ENCODE data around the gene MIXL1. TPM values are rescaled to one million over a fixed set of nuclear protein-coding genes. Genes with fewer than 3 reads are reported as not detected.

MIXL1 gene
- total RNA-seq, 1 donor from 2014 or later = not detected

DNA sequence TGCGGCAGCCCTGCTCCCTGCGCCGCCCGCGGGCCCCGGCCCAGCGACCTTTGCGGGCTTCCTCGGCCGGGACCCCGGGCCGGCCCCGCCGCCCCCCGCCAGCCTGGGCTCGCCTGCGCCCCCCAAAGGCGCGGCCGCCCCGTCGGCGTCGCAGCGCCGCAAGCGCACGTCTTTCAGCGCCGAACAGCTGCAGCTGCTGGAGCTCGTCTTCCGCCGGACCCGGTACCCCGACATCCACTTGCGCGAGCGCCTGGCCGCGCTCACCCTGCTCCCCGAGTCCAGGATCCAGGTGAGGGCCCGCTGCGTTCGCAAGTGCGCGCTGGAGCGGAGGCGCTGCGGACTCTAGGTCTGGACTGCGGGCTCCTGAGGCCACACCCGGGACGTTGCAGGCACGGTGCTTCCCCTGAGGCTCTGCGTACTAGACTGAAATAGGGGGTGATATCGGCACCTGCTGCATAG is 351 bp downstream of the MIXL1 start:
- Mint-ChIP-seq H3K36me3 (peaks cover 3% of the 10 kb centered on the region), H3K4me3 (peak overlapping the region; percentile 85), H3K9me3 (peaks cover 2% of the 10 kb centered on the region), H3K27ac (no peak overlapping the region), H3K27me3 (ENCODE audit: insufficient read depth, low read depth) (peaks cover 27% of the 10 kb centered on the region), H3K4me1 (peaks cover 10% of the 10 kb centered on the region)
- TF ChIP-seq, protein P1, sequence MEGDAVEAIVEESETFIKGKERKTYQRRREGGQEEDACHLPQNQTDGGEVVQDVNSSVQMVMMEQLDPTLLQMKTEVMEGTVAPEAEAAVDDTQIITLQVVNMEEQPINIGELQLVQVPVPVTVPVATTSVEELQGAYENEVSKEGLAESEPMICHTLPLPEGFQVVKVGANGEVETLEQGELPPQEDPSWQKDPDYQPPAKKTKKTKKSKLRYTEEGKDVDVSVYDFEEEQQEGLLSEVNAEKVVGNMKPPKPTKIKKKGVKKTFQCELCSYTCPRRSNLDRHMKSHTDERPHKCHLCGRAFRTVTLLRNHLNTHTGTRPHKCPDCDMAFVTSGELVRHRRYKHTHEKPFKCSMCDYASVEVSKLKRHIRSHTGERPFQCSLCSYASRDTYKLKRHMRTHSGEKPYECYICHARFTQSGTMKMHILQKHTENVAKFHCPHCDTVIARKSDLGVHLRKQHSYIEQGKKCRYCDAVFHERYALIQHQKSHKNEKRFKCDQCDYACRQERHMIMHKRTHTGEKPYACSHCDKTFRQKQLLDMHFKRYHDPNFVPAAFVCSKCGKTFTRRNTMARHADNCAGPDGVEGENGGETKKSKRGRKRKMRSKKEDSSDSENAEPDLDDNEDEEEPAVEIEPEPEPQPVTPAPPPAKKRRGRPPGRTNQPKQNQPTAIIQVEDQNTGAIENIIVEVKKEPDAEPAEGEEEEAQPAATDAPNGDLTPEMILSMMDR (IDR thresholded peaks at IDR 0.05) = peak; percentile 38
- TF ChIP-seq EZH2phosphoT487 (IDR thresholded peaks at IDR 0.05) (peak; percentile 63), EZH2 (IDR thresholded peaks at IDR 0.05) (peak; percentile 87)
- H3K27me3 ChIP-seq = peaks cover 55% of the 10 kb centered on the region
- H3K4me1 ChIP-seq = peaks cover 7% of the 10 kb centered on the region
- H4K20me1 ChIP-seq (ENCODE audit: low read depth) = peaks cover 4% of the 10 kb centered on the region
- H3K27ac ChIP-seq = no peak overlapping the region
- H3K36me3 ChIP-seq = no peaks in the 10 kb centered on the region
- no peaks in the 10 kb centered on the region for H3K9me3 ChIP-seq (ENCODE audit: low read depth)
- peak overlapping the region; percentile 69 for H3K4me3 ChIP-seq
- peak; percentile 76 for DNase-seq (ENCODE audit: low spot score)
- no peaks in the 10 kb centered on the region for H3K79me2 ChIP-seq (ENCODE audit: low read depth)
- H3K9ac ChIP-seq = no peak overlapping the region
- H3F3A ChIP-seq (ENCODE audit: low read depth) = peaks cover 31% of the 10 kb centered on the region
- H2AFZ ChIP-seq (replicated peaks) = peak overlapping the region; percentile 99
- peak overlapping the region; percentile 94 for H3K4me2 ChIP-seq

DNA sequence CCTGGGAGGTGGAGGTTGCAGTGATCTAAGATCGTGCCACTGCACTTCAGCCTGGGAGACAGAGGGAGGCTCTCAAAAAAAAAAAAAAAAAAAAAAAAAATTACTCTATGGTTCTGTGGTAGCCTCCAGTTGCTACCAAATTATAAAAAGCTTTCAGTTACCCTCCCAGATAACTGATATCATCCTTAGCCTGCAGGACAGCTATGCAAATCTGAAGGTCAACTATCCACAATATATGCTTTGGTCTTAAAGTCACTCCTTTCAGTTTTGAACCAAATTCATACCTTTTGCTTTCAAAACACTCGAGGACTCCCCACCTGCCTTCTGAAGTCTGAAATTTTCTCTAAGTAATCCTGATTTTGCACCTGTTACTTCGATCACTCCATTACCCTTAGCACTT is 3.1 kb downstream of the MIXL1 start:
- Mint-ChIP-seq H3K4me3 (no peak overlapping the region), H3K9me3 (peaks cover 2% of the 10 kb centered on the region), H3K36me3 (peaks cover 4% of the 10 kb centered on the region), H3K4me1 (peaks cover 3% of the 10 kb centered on the region), H3K27me3 (ENCODE audit: insufficient read depth, low read depth) (peaks cover 27% of the 10 kb centered on the region), H3K27ac (no peak overlapping the region)
- no peak for TF ChIP-seq EZH2 (IDR thresholded peaks at IDR 0.05)
- TF ChIP-seq, protein P1 (IDR thresholded peaks at IDR 0.05) = no peak
- no peak for TF ChIP-seq EZH2phosphoT487 (IDR thresholded peaks at IDR 0.05)
- Histone ChIP-seq H3K4me2 (no peak overlapping the region), H3K4me1 (no peaks in the 10 kb centered on the region), H3K9me3 (ENCODE audit: low read depth) (no peaks in the 10 kb centered on the region), H3K9ac (no peak overlapping the region), H2AFZ (replicated peaks) (no peak overlapping the region), H3K36me3 (peaks cover 10% of the 10 kb centered on the region), H3F3A (ENCODE audit: low read depth) (peaks cover 21% of the 10 kb centered on the region), H3K27ac (no peak overlapping the region), H3K79me2 (ENCODE audit: low read depth) (no peaks in the 10 kb centered on the region), H3K27me3 (peaks cover 43% of the 10 kb centered on the region), H4K20me1 (ENCODE audit: low read depth) (peaks cover 4% of the 10 kb centered on the region), H3K4me3 (no peak overlapping the region)
- no peak for DNase-seq (ENCODE audit: low spot score)

DNA sequence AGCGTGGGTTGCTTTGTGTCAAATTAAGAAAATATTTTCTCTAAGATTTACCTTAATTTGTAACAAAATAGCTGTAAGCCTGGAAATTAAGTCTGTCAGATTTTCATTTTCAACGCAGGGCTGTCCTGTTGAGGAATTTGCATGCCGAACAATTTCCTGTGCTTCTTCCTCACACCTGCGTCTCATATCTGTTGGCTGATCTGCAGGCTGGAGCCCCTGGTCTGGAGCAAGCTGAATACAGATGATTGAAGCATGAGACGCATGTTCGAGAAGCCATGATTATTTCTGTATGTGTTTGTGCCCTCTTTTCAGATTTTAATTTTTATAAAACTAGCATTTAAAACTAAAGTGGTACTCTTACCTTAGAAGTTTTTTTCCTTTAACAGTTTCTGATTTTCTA is 9.8 kb downstream of the MIXL1 start:
- no peak overlapping the region for H2AFZ ChIP-seq (replicated peaks)
- no peak overlapping the region for H3K27ac ChIP-seq
- Mint-ChIP-seq H3K9me3 (no peaks in the 10 kb centered on the region), H3K27ac (no peak overlapping the region), H3K27me3 (ENCODE audit: insufficient read depth, low read depth) (no peaks in the 10 kb centered on the region), H3K36me3 (peaks cover 14% of the 10 kb centered on the region), H3K4me3 (no peak overlapping the region), H3K4me1 (no peaks in the 10 kb centered on the region)
- H3K4me1 ChIP-seq = no peaks in the 10 kb centered on the region
- H3K9me3 ChIP-seq (ENCODE audit: low read depth) = no peaks in the 10 kb centered on the region
- H3K79me2 ChIP-seq (ENCODE audit: low read depth) = no peaks in the 10 kb centered on the region
- no peak overlapping the region for H3K4me3 ChIP-seq
- H3F3A ChIP-seq (ENCODE audit: low read depth) = peaks cover 3% of the 10 kb centered on the region
- TF ChIP-seq, protein P1 (IDR thresholded peaks at IDR 0.05) = no peak
- TF ChIP-seq EZH2 (IDR thresholded peaks at IDR 0.05) = no peak
- no peak for TF ChIP-seq EZH2phosphoT487 (IDR thresholded peaks at IDR 0.05)
- H3K4me2 ChIP-seq = no peak overlapping the region
- H3K36me3 ChIP-seq = peaks cover 28% of the 10 kb centered on the region
- H3K9ac ChIP-seq = no peak overlapping the region
- no peaks in the 10 kb centered on the region for H4K20me1 ChIP-seq (ENCODE audit: low read depth)
- DNase-seq (ENCODE audit: low spot score) = no peak
- H3K27me3 ChIP-seq = no peaks in the 10 kb centered on the region
